Measurements from ENCODE around the gene ANKS3. TPM values are rescaled to one million over a fixed set of nuclear protein-coding genes. Genes with fewer than 3 reads are reported as not detected.
A peak's percentile ranks its signal among the peaks of the same experiment; 100 is the strongest.

ANKS3 gene
- total RNA-seq, 1 experiment from 2014 or later: 27.2 TPM

DNA sequence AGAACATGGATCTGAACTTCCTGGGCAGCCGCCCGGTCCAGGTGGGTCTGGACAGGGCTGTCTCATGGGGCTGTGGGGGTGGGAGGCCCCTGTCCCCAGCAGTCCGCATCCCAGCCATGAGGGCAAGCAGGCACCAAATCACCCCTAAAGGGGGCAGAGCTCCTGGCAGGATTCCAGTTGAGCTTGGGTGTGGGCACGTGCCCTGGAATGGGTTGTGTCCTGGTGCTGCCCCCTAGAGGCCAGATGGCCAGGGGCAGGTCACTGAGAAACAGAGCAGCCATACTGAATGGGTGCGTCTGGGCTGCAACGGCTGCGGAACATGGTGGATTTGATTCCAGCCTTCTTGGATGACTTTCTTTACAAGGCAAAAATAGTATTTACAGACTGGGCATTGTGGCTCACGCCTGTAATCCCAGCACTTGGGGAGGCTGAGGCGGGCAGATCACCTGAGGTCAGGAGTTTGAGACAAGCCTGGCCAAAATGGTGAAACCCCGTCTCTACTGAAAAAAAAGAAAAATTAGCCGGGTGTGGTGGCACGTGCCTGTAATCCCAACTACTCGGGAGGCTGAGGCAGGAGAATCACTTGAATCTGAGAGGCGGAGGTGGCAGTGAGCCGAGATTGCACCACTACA is 83.5 kb downstream of the ANKS3 start:
- peak; percentile 73 for DNase-seq (ENCODE audit: low spot score)

DNA sequence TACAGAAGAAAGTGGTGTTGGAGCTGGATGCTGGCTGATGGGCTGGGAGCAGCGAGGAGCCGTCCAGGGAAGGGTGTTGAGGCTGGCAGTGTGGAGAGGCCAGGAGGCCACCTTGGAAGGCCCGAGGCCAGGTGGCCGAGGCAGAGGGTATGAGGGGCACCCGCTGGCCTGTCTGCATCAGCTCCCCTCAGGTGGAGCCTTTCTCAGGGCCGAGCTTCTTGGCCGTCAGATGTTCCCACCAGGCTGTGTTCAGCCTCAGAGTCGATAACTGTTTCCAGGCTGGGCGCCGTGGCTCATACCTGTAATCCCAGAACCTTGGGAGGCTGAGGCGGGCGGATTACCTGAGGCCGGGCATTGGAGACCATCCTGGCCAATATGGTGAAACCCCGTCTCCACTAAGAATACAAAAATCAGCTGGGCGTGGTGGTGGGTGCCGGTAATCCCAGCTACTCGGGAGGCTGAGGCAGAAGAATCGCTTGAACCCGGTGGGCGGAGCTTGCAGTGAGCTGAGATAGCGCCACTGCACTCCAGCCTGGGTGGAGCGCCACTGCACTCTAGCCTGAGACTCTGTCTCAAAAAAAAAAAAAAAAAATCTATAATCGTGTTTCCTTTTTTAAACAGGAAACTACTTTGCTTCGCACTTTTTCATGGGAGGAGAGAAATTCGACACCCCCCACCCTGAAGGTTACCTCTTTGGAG is 84.2 kb downstream of the ANKS3 start:
- DNase-seq (ENCODE audit: low spot score): no peak

DNA sequence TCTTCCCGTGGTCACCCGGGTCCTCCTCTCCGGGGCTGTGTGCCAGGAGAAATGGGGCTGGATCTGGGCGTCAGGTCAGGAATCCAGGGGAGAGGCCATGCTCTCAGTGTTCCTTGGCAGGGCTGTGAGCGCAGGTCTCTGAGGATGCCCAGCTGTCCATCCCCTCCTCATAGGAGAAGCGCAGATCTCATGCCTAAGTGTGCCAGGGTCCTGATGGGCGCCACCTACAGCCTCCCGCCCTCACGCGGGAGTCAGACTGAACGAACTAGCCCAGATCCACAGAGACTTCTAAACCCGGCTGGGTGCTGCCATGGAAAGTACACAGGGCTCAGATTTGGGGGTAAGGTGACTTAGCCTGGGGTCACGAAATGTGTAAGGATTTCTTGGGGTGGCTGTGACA is 85.2 kb downstream of the ANKS3 start:
- DNase-seq (ENCODE audit: low spot score): no peak

DNA sequence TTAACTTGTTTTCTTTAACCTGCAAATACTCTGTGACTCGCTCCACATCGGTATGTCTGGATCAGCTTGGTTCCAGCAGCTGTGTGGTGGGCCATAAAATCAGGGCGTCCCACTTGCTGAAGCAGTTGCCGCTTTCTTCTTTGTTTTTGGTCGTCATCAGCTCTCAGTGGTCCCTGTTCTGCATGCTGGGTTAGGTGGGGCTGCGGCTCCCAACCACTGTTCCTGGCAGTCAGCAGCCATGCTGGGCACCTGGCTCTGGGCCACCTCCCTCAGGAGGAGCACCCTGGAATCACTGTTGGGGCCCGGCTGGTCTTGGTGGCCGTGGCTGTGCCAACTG is 86.5 kb downstream of the ANKS3 start:
- no peak for DNase-seq (ENCODE audit: low spot score)

DNA sequence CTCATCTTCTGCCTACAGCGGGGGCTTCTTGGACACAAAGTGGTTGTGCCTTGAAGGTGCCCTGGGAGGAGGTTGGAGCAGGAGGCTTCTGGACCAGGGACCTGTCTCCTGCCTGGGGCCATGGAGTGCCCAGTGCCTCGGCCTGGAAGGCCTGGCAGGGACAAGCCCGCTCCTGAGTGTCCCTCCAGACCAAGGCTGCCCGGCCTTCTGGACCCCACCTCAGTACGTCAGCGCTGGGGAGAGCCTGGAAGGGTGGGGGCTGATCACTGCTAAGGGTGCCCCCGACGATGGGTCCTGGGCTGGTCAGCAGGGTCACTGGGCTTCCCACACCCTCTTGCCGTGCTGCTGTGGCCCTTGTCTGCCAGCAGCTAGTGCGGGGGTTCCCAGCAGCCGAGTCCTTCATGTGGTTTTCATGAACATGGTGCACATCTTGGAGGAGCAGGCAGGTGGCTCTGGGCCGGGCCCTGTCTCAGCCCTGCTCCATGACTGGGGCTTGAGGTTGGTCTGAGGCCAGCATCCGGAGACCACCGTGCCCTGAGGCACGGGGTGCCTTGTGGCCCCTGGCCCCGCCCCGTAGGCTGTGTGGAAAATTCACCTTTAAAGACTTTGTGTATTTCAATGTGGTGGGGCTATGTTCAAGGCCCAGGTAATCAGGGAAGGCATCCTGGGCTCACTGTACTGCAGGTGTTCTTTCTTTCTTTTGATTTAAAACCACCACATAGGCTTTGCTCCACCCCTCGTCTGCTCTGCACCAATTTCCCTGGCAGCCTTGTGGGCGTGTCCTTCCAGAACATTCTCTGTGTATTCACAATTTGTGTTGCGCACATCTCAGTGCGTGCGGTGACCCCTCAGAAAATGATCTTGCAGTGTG is 87.1 kb downstream of the ANKS3 start:
- no peak for DNase-seq (ENCODE audit: low spot score)

Small RNAs within 50 kb of the gene (small RNA-seq; reads per million reads assigned to genes)
- not detected for gene MIR6769A
- gene RF00017: not detected

Other genes with a start within 250 kb of the ANKS3 start
- gene CDIP1, start 195.5 kb downstream of the ANKS3 start, total RNA-seq (2014; rRNA removed; shearing (Covaris generic)): not detected in 2 replicates
- gene C16orf96, start 177.9 kb downstream of the ANKS3 start, total RNA-seq (2014; rRNA removed; shearing (Covaris generic)): not detected in 2 replicates
- 58.0 and 83.0 TPM in 2 replicates for gene UBALD1, start 119.4 kb downstream of the ANKS3 start, total RNA-seq (2014; rRNA removed; shearing (Covaris generic))
- gene MGRN1, start 109.4 kb downstream of the ANKS3 start, total RNA-seq (2014; rRNA removed; shearing (Covaris generic)): 27.4 and 31.3 TPM in 2 replicates
- 81.9 and 82.4 TPM in 2 replicates for gene NUDT16L1, start 40.7 kb downstream of the ANKS3 start, total RNA-seq (2014; rRNA removed; shearing (Covaris generic))
- 2.5 and 5.8 TPM in 2 replicates for gene DNAAF8, start 266 bp upstream of the ANKS3 start, total RNA-seq (2014; rRNA removed; shearing (Covaris generic))
- gene ZNF500, start 32.9 kb upstream of the ANKS3 start, total RNA-seq (2014; rRNA removed; shearing (Covaris generic)): 17.7 and 30.4 TPM in 2 replicates
- 0.76 TPM in 1 of 2 replicates, not detected in the other for gene SEPTIN12, start 54.1 kb upstream of the ANKS3 start, total RNA-seq (2014; rRNA removed; shearing (Covaris generic))
- gene SMIM22, start 61.1 kb upstream of the ANKS3 start, total RNA-seq (2014; rRNA removed; shearing (Covaris generic)): 282 and 291 TPM in 2 replicates
- 66.0 and 85.8 TPM in 2 replicates for gene ROGDI, start 68.4 kb upstream of the ANKS3 start, total RNA-seq (2014; rRNA removed; shearing (Covaris generic))
- 46.2 and 54.7 TPM in 2 replicates for gene GLYR1, start 113.0 kb upstream of the ANKS3 start, total RNA-seq (2014; rRNA removed; shearing (Covaris generic))
- 34.6 and 35.1 TPM in 2 replicates for gene UBN1, start 113.2 kb upstream of the ANKS3 start, total RNA-seq (2014; rRNA removed; shearing (Covaris generic))
- gene PPL, start 202.9 kb upstream of the ANKS3 start, total RNA-seq (2014; rRNA removed; shearing (Covaris generic)): 56.5 and 58.1 TPM in 2 replicates
- 0.08 TPM in 1 of 2 replicates, not detected in the other for gene SEC14L5, start 224.1 kb upstream of the ANKS3 start, total RNA-seq (2014; rRNA removed; shearing (Covaris generic))